ENCODE results near the gene MPRIP.
"Not testable (repeated sequence)": the region's sequence is repeated elsewhere in the genome, so short reads cannot be mapped to it uniquely, and the experiment has no call there.

MPRIP gene

GRCh38 chr17:17151541-17151940 lies 109.3 kb downstream of the MPRIP start:
- DNase-seq, result no peak

- DNase-seq, result no peak
Observed at GRCh38 chr17:17151962-17152361, 109.7 kb downstream of the MPRIP start.

GRCh38 chr17:17152385-17152784 lies 110.1 kb downstream of the MPRIP start:
- DNase-seq, result no peak

GRCh38 chr17:17153071-17153470 lies 110.8 kb downstream of the MPRIP start:
- DNase-seq, result no peak

- DNase-seq, result no peak
Observed at GRCh38 chr17:17153709-17154108, 111.5 kb downstream of the MPRIP start.

GRCh38 chr17:17154556-17154955 lies 112.3 kb downstream of the MPRIP start:
- DNase-seq, result no peak

- peak; percentile 17 for DNase-seq
Observed at GRCh38 chr17:17154981-17155380, 112.7 kb downstream of the MPRIP start.

GRCh38 chr17:17155568-17155967 lies 113.3 kb downstream of the MPRIP start:
- DNase-seq, result no peak

- DNase-seq, result no peak
Observed at GRCh38 chr17:17156107-17156506, 113.8 kb downstream of the MPRIP start.

GRCh38 chr17:17156511-17156910 lies 114.3 kb downstream of the MPRIP start:
- DNase-seq, result no peak

- no peak for DNase-seq
Observed at GRCh38 chr17:17157041-17157440, 114.8 kb downstream of the MPRIP start.

- DNase-seq, result not testable (repeated sequence)
Observed at GRCh38 chr17:17158506-17158905, 116.2 kb downstream of the MPRIP start.

GRCh38 chr17:17159571-17159970 lies 117.3 kb downstream of the MPRIP start:
- no peak for DNase-seq

GRCh38 chr17:17161121-17161520 lies 118.9 kb downstream of the MPRIP start:
- no peak for DNase-seq

- DNase-seq, result no peak
Observed at GRCh38 chr17:17161759-17162158, 119.5 kb downstream of the MPRIP start.

- no peak for DNase-seq
Observed at GRCh38 chr17:17164156-17164555, 121.9 kb downstream of the MPRIP start.

- DNase-seq, result no peak
Observed at GRCh38 chr17:17164676-17165075, 122.4 kb downstream of the MPRIP start.

GRCh38 chr17:17165666-17166308 lies 123.5 kb downstream of the MPRIP start:
- no peak for DNase-seq

- no peak for DNase-seq
Observed at GRCh38 chr17:17166446-17166845, 124.2 kb downstream of the MPRIP start.

- DNase-seq, result no peak
Observed at GRCh38 chr17:17167356-17167755, 125.1 kb downstream of the MPRIP start.

GRCh38 chr17:17167986-17168385 lies 125.7 kb downstream of the MPRIP start:
- no peak for DNase-seq

- no peak for DNase-seq
Observed at GRCh38 chr17:17168401-17168800, 126.1 kb downstream of the MPRIP start.

- no peak for DNase-seq
Observed at GRCh38 chr17:17169396-17169795, 127.1 kb downstream of the MPRIP start.

- no peak for DNase-seq
Observed at GRCh38 chr17:17170346-17170985, 128.2 kb downstream of the MPRIP start.

GRCh38 chr17:17171186-17171585 lies 128.9 kb downstream of the MPRIP start:
- no peak for DNase-seq
